Fibroblast of skin of scalp (primary cell): ENCODE measurements around the gene FBXW9.
A peak's percentile ranks its signal among the peaks of the same experiment; 100 is the strongest.
"Not testable (repeated sequence)": the region's sequence is repeated elsewhere in the genome, so short reads cannot be mapped to it uniquely, and the experiment has no call there.

Source experiments
- DNase-seq: peaks from one replicate; pipeline ENCODE4 v3.0.0-alpha.2; 2013

Gene FBXW9

DNA sequence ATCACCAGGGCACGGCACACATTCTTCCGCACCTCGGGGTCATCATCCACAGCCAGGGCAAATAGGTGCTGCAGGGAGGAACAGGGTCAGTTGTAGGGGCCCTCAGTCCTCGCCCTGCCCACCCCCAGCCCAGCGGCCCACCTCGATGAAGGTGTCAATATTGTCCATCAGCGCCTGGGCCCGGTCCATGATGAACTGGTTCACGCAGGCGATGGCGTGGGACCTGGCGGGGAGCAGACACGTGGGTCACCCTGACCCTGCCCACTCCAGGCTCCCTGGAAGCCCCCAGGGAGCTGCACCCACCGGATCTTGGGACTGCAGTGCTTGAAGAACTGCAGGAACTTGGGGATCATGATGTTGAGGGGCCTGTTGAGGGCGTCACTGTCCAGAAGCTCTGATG lies 18.7 kb upstream of the FBXW9 start:
- no peak for DNase-seq

- DNase-seq: not testable (repeated sequence)
Observed at GRCh38 chr19:12713304-12713703, 16.9 kb upstream of the FBXW9 start.

DNA sequence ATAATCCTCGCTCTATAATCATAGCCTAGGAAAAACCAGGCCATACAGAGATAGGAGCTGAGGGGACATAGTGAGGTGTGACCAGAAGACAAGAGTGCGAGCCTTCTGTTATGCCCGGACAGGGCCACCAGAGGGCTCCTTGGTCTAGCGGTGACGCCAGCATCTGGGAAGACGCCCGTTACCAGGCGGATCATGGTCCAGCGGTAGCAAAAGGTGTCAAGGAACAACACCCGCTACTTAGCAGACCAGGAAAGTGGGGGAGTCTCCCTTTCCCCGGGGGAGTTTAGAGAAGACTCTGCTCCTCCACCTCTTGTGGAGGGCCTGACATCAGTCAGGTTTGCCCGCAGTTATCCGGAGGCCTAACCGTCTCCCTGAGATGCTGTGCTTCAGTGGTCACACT lies 15.6 kb upstream of the FBXW9 start:
- not testable (repeated sequence) for DNase-seq

- no peak for DNase-seq
Observed at GRCh38 chr19:12711187-12711586, 14.8 kb upstream of the FBXW9 start.

- DNase-seq: no peak
Observed at GRCh38 chr19:12708641-12709040, 12.2 kb upstream of the FBXW9 start.

DNA sequence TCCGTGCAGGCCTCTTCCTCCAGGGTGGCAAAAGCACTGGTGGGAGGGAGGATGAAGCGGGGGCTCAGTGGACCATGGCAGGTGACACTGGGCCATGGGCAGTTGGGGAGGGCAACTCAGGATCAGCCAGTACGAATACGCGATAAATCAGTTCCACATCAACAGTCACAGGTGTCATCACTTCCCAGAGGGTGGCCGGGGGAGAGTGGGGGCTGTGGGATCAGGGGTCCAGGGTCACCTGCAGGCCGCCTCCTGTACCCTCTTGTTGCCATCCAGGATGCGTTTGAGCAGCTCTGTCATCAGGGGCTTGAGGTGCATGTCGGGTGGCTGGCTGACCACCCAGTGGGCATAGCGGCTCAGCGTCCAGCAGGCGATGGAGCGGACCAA lies 9.9 kb upstream of the FBXW9 start:
- no peak for DNase-seq

- DNase-seq: no peak
Observed at GRCh38 chr19:12705654-12706331, 9.4 kb upstream of the FBXW9 start.

DNA sequence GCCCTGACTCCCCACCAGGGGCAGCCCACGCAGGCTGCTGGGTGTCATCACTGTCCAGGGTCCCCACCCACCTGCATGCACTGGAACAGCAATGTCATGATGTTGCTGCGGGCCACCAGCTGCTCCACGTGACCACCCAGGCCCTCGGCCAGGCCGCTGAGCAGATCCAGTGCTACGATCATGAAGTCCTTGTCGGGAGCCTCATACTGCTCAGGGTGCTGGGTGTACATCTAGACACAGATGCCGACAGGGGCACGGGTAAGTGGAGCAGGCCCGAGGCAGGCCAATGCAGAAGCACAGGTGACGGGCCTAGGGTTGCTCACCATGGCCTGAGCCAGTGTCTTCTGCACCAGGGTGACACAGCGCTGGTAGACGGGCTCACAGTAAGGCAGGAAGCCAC lies 8.7 kb upstream of the FBXW9 start:
- DNase-seq: no peak

DNA sequence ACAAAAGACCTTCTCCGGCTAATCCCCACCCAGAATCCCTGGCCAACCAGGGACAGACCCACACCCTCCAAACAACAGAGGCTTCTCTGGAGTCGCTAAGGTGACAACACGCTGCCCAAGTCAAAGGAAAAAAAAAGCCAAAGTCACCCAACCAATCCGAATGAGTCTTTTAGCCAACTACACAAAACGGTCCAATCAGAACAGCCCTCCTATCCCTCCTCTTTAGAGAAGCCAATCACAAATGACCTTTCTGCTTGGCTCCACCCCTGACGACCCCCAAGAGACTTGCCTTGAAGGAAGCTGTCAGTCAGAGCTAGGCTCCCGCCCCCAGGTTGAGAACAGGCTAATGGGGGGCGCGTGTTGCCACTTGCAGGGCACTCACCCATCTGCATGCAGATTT lies 6.6 kb upstream of the FBXW9 start:
- DNase-seq: peak; percentile 54

- DNase-seq: no peak
Observed at GRCh38 chr19:12701596-12702282, 5.3 kb upstream of the FBXW9 start.

GRCh38 chr19:12698138-12698537 lies 1.7 kb upstream of the FBXW9 start:
- no peak for DNase-seq

DNA sequence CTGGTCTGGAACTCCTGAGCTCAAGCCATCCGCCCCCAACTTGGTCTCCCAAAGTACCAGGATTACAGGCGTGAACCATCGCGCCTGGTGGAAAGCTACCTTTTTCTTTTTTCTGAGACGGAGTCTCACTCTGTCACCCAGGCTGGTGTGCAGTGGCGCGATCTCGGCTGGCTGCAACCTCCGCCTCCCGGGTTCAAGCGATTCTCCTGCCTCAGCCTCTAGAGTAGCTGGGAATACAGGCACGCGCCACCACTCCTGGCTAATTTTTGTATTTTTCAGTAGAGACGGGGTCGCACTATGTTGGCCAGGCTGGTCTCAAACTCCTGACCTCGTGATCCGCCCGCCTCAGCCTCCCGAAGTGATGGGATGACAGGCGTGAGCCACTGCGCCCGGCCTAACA lies 994 bp upstream of the FBXW9 start:
- DNase-seq: not testable (repeated sequence)

DNA sequence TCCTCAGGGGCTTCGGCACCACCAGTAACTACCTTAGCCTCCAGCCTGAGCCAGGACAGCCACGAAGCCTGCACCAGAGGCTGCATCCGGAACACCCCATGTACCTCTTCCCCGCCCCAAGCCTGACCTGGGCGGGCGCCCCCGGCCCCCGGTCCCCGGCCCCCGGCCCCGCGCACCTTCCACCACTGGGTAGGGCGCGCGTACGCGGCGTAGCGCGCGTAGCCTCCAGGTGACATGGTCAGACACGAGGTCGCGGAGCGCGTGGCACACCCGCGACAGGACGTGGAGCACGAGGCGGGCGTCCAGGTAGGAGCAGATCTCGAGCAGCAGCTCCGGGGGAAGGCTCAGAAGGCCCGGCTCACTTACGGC lies 450 bp downstream of the FBXW9 start:
- no peak for DNase-seq

- no peak for DNase-seq
Observed at GRCh38 chr19:12695514-12695913, 917 bp downstream of the FBXW9 start.

GRCh38 chr19:12695096-12695495 lies 1.3 kb downstream of the FBXW9 start:
- DNase-seq: no peak

DNA sequence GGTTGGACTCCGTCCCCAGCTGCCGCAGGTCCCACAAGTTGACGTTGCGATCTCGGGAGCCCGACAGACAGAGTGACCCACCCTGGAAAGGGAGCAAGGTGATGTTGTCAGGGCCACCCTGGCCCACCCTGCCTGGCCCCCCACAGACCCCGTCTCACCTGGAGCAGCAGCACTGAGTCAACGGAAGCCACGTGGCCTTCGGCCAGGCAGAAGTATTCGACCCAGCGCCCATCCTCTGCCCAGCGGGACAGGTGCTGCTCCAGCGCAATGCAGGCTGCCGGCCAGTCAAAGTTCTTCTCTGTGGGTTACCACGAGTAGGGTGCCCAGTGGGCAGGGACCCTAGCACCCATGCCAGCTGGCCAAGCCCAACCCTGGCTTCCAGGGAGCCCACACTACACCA lies 1.8 kb downstream of the FBXW9 start:
- no peak for DNase-seq

DNA sequence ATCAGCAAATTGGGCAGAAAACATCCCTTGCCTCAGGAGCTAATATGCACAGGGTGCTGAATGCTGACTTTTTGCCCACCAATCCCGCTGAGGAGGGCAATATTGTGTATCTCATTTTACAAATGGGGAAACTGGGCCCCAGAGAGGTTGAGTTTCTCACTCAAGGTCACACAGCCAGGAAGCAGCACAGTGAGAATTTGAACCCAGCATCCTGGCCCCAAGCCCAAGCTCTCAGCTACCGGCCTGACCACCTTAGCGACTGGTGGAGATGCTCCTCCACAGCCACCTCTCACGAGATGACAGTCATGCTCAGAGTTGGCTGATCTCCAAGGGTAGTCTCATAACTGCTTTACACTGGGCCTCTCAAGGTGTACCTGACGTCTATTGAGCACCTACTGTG lies 3.5 kb downstream of the FBXW9 start:
- no peak for DNase-seq

DNA sequence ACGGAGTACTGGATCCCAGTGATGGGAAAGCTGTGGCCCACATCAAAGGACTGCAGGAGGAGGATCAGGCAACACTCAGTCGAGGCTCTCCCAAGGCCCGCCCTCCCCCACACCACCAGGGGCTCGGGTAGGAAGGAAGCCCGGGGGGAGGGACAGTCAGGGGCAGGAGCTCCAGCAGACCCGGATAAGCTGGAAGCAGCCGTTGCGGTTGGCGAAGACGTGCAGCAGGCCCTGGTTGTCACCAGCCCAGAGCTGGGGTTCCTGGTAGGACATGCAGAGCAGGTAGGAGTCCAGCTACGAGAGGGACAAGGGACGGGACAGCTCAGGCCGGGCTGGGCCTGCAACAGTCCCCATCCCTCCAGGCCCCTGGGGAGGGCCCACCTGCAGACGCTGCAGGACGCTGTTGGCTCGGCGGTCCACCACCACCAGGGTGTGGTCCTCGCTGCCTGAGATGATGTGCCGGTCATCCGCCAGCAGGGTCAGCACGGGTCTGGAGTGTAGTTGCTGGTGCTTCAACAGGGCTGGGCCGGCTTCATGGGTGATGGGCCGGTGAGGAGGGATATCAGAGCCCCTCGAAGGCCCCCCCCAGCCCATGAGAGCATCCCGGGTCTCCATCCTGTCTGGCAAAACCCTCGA lies 6.7 kb downstream of the FBXW9 start:
- no peak for DNase-seq

- DNase-seq: no peak
Observed at GRCh38 chr19:12689012-12689411, 7.4 kb downstream of the FBXW9 start.

GRCh38 chr19:12687496-12688196 lies 8.8 kb downstream of the FBXW9 start, which contains the start of gene GNG14:
Gene GNG14, plus strand, starts transcription at chr19:12687998. Its CDS starts 51 bp downstream, at chr19:12688049.
- DNase-seq: no peak

GRCh38 chr19:12685831-12686230 lies 10.6 kb downstream of the FBXW9 start:
- no peak for DNase-seq

DNA sequence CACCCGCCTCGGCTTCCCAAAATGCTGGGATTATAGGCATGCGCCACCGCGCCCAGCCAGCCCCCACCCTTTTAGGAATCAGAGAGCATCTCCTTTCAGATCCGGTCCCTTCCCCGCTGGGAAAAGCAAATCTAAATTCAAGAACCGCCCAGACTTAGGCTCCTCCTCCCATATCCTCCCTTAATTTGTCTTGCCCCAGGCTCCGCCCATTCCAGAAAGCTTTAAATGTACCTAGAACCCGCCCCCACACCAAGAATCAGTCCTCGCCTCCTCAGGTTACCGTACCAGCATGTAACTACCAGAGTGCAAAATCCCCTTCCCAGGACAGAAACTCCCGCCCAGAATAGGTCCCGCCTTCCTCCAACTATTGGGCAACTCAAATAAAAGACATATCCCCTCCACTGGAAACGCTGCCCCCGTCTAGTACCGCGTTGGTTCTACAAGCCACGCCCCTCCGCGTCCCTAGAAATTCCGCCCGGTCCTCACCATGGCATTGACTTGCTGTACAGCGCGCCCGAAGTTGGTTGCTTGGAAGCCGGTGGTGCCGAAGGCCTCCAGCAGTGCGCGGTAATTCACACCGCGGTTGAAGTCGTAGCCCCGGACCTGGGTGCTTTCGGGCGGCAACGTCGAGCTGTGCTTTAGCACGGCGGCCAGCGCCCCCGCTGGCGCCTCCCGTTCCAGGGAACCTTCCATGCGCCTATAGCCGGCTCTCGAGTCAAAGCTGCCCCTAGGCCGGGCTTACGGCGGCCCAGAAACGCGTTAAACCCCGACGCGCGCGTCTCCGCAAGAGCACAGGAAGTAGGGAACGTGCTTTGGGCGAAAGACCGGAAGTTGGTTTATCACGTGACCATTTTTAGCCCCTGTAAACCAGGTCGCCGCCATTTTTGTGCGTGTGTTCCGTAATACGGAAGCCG lies 15.1 kb downstream of the FBXW9 start, which contains the start of gene DHPS:
DHPS (minus strand) TSS at position 807 of the 914 bp plus-strand sequence; CDS start at position 693, 114 bp downstream.
- DNase-seq: peak; percentile 98
